HG03135 (cell line): Measurements from ENCODE around the gene PCSK1N.

Experiments used
- ATAC-seq: cut with Tn5 transposase; IDR thresholded peaks from one replicate; pipeline ENCODE4 v1.9.1; 2021; ENCODE audit warnings: mild to moderate bottlenecking, moderate library complexity; ENCODE audit not compliant: unreplicated experiment

Gene PCSK1N

GRCh38 chrX:48791063-48791820 is 44.2 kb downstream of the PCSK1N start:
- ATAC-seq, result no peak

- ATAC-seq, result no peak
These were observed 44.9 kb downstream of the PCSK1N start for GRCh38 chrX:48790477-48790876.

- no peak for ATAC-seq
These were observed 45.8 kb downstream of the PCSK1N start for GRCh38 chrX:48789366-48790220.

GRCh38 chrX:48787505-48788443 is 47.6 kb downstream of the PCSK1N start:
- no peak for ATAC-seq

GRCh38 chrX:48786825-48787504 is 48.4 kb downstream of the PCSK1N start:
- no peak for ATAC-seq

- ATAC-seq, result no peak
These were observed 49.0 kb downstream of the PCSK1N start, which contains the start of gene GATA1 for GRCh38 chrX:48786341-48786800. GATA1 (plus strand) TSS chrX:48786590; CDS start chrX:48791110, 4,520 bp downstream.

- ATAC-seq, result no peak
These were observed 49.7 kb downstream of the PCSK1N start for GRCh38 chrX:48785540-48786214.

- ATAC-seq, result no peak
These were observed 50.2 kb downstream of the PCSK1N start for GRCh38 chrX:48785186-48785539.

GRCh38 chrX:48784726-48785125 is 50.7 kb downstream of the PCSK1N start:
- no peak for ATAC-seq

GRCh38 chrX:48782795-48783194 is 52.6 kb downstream of the PCSK1N start:
- ATAC-seq, result no peak

- ATAC-seq, result no peak
These were observed 53.2 kb downstream of the PCSK1N start for GRCh38 chrX:48782216-48782615.

GRCh38 chrX:48781705-48782104 is 53.7 kb downstream of the PCSK1N start:
- no peak for ATAC-seq
